ENCODE results near the gene RNF40. TPM values are rescaled to one million over a fixed set of nuclear protein-coding genes. Genes with fewer than 3 reads are reported as not detected.
"Not testable (repeated sequence)": the region's sequence is repeated elsewhere in the genome, so short reads cannot be mapped to it uniquely, and the experiment has no call there.

RNF40 gene
- polyA plus RNA-seq, 5 donors, result 89.0 to 108 (median 94.4) TPM

DNA sequence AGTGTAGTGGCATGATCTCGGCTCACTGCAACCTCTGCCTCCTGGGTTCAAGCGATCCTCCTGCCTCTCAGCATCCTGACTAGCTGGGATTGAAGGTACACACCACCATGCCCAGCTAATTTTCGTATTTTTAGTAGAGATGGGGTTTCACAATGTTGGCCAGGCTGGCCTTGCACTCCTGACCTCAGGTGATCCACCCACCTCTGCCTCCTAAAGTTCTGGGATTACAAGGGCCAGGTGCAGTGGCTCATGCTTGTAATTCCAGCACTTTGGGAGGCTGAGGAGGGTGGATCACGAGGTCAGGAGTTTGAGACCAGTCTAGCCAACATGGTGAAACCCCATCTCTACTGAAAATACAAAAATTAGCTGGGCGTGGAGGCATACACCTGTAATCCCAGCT is 47.6 kb downstream of the RNF40 start:
- DNase-seq, result not testable (repeated sequence)

DNA sequence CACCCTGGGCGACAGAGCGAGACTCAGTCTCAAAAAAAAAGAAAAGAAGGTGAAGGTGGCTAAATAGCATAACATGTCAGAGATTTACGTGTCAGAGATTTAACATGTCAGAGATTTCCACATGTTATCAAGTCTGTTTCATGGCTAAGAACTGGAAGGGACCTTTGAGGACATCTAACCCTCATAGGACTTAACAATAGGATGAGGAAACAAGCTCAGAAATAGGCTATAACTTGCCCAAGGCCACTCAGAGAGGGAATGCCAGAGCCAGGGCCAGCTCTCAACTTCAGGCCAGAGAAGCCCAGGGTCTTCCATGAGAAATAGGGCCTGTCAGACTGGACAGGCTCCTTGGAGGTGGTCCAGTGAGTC is 51.7 kb downstream of the RNF40 start:
- no peak for DNase-seq

DNA sequence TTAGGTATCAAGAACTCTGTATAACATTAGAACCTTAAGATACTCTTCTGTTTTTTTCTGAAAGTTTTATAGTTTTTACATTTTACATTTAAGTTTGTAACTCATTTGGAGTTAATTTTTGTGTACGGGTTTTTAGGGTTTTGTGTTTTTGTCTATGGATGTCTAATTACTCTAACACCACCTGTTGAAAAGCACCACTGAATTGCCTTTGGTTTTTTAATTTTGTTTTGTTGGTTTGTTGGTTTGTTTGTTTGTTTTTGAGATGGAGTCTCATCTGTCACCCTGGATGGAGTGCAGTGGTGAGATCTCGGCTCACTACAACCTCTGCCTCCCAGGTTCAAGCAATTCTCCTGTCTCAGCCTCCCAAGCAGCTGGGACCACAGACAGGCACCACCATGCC is 54.6 kb downstream of the RNF40 start:
- DNase-seq, result no peak

DNA sequence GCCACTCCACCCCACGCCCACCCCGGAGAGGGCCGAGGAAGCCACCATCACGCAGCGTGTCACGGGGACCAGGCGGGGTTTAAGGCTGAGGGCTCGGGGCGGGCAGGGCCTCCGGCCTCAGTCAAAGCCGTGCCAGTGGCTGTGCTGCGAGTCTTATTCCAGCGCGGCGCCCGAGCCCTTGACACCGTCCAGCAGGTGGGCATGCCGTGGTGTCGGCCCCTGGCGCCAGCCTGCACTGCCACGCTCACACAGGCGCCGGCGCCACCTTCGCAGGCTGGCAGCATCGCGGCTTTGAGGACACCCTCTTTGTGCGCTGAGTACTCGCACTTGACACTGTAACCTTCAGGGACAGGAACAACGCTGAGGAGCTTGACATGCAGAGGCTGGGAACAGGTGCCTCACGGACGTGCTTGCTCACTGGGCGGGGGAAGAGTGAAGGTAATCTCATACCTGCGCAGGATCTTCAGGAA is 58.9 kb downstream of the RNF40 start:
- DNase-seq, result no peak

DNA sequence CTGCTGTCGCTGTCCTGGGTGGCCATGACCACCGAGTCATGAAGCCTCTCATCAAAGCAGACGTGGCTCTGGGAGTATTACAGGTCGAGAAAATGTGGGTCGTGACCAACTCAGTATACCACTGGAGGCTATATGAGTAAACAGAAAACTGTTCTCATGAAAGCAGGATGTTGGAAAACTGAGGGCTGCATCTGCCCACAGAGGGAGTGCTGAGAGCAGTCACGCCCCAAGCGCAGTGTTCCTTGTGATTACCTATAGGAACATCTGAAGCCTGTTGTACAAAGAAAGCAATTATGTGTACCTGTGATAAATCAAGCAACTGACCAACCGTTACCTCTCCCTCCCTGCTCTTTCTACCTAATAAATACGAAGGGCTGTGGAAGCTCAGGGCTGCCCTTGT is 59.3 kb downstream of the RNF40 start:
- not testable (repeated sequence) for DNase-seq

DNA sequence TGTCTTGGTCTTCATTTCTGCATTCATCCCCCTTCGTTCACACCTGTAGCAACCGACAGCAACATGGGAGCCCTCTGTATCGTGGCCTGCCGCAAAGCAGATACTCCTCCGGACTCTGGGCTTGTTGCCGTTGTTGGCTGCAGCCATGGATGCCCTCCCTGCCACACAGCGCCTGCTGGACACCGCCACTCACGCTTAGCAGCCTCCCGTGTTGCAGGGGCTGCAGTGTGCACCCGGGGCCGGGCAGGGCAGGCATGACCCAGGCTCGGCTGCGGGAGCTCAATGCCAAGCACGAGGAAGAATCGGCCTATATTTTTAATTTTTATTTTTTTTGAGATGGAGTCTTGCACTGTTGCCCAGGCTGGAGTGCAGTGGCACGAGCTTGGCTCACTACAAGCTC is 59.8 kb downstream of the RNF40 start:
- no peak for DNase-seq

Other genes with a start within 250 kb of the RNF40 start
- 10 to 100 TPM; 28.3 to 49.8 (median 35.7) TPM for gene ZNF768, start 235.8 kb upstream of the RNF40 start, polyA plus RNA-seq (ENCODE audit: insufficient read depth in 1 of 5, insufficient read length in 5 of 5, low replicate concordance in 1 of 5)
- gene ZNF747, start 227.5 kb upstream of the RNF40 start, polyA plus RNA-seq (ENCODE audit: insufficient read depth in 1 of 5, insufficient read length in 5 of 5, low replicate concordance in 1 of 5), result 10 to 100 TPM in 1 of 5 donors, 1 to 10 TPM in 4; 7.3 to 10.1 (median 8.8) TPM
- 10 to 100 TPM in 4 of 5 donors, 1 to 10 TPM in 1; 9.8 to 15.3 (median 13.0) TPM for gene ZNF764, start 203.9 kb upstream of the RNF40 start, polyA plus RNA-seq (ENCODE audit: insufficient read depth in 1 of 5, insufficient read length in 5 of 5, low replicate concordance in 1 of 5)
- 10 to 100 TPM; 10.5 to 18.3 (median 11.2) TPM for gene ZNF688, start 190.6 kb upstream of the RNF40 start, polyA plus RNA-seq (ENCODE audit: insufficient read depth in 1 of 5, insufficient read length in 5 of 5, low replicate concordance in 1 of 5)
- gene ZNF785, start 176.6 kb upstream of the RNF40 start, polyA plus RNA-seq (ENCODE audit: insufficient read depth in 1 of 5, insufficient read length in 5 of 5, low replicate concordance in 1 of 5), result 10 to 100 TPM; 22.3 to 29.1 (median 25.2) TPM
- 1 to 10 TPM; 8.3 to 9.9 (median 9.5) TPM for gene ZNF689, start 151.9 kb upstream of the RNF40 start, polyA plus RNA-seq (ENCODE audit: insufficient read depth in 1 of 5, insufficient read length in 5 of 5, low replicate concordance in 1 of 5)
- gene PRR14, start 111.4 kb upstream of the RNF40 start, polyA plus RNA-seq (ENCODE audit: insufficient read depth in 1 of 5, insufficient read length in 5 of 5, low replicate concordance in 1 of 5), result 10 to 100 TPM; 38.7 to 48.3 (median 43.6) TPM
- gene FBRS, start 103.9 kb upstream of the RNF40 start, polyA plus RNA-seq (ENCODE audit: insufficient read depth in 1 of 5, insufficient read length in 5 of 5, low replicate concordance in 1 of 5), result 10 to 100 TPM; 45.0 to 78.2 (median 65.3) TPM
- 10 to 100 TPM; 30.1 to 41.0 (median 34.8) TPM for gene SRCAP, start 63.2 kb upstream of the RNF40 start, polyA plus RNA-seq (ENCODE audit: insufficient read depth in 1 of 5, insufficient read length in 5 of 5, low replicate concordance in 1 of 5)
- gene PHKG2, start 13.9 kb upstream of the RNF40 start, polyA plus RNA-seq (ENCODE audit: insufficient read depth in 1 of 5, insufficient read length in 5 of 5, low replicate concordance in 1 of 5), result 10 to 100 TPM; 20.8 to 34.9 (median 30.3) TPM
- gene CFAP119, start 260 bp upstream of the RNF40 start, polyA plus RNA-seq (ENCODE audit: insufficient read depth in 1 of 5, insufficient read length in 5 of 5, low replicate concordance in 1 of 5), result 1 to 10 TPM; 4.0 to 8.1 (median 6.1) TPM
- 10 to 100 TPM; 16.8 to 20.9 (median 18.1) TPM for gene ZNF629, start 24.9 kb downstream of the RNF40 start, polyA plus RNA-seq (ENCODE audit: insufficient read depth in 1 of 5, insufficient read length in 5 of 5, low replicate concordance in 1 of 5)
- gene BCL7C, start 131.8 kb downstream of the RNF40 start, polyA plus RNA-seq (ENCODE audit: insufficient read depth in 1 of 5, insufficient read length in 5 of 5, low replicate concordance in 1 of 5), result 10 to 100 TPM; 37.5 to 61.4 (median 43.5) TPM
- 10 to 100 TPM in 3 of 5 donors, 1 to 10 TPM in 2; 7.8 to 12.5 (median 10.2) TPM for gene CTF1, start 134.3 kb downstream of the RNF40 start, polyA plus RNA-seq (ENCODE audit: insufficient read depth in 1 of 5, insufficient read length in 5 of 5, low replicate concordance in 1 of 5)
- 10 to 100 TPM; 13.9 to 29.4 (median 18.1) TPM for gene FBXL19, start 161.2 kb downstream of the RNF40 start, polyA plus RNA-seq (ENCODE audit: insufficient read depth in 1 of 5, insufficient read length in 5 of 5, low replicate concordance in 1 of 5)
- gene ORAI3, start 186.7 kb downstream of the RNF40 start, polyA plus RNA-seq (ENCODE audit: insufficient read depth in 1 of 5, insufficient read length in 5 of 5, low replicate concordance in 1 of 5), result 10 to 100 TPM; 16.0 to 21.9 (median 19.8) TPM
- 10 to 100 TPM; 11.5 to 19.7 (median 13.0) TPM for gene SETD1A, start 195.4 kb downstream of the RNF40 start, polyA plus RNA-seq (ENCODE audit: insufficient read depth in 1 of 5, insufficient read length in 5 of 5, low replicate concordance in 1 of 5)
- gene HSD3B7, start 222.9 kb downstream of the RNF40 start, polyA plus RNA-seq (ENCODE audit: insufficient read depth in 1 of 5, insufficient read length in 5 of 5, low replicate concordance in 1 of 5), result 1 to 10 TPM; 3.3 to 6.4 (median 4.5) TPM
- gene STX1B, start 248.3 kb downstream of the RNF40 start, polyA plus RNA-seq (ENCODE audit: insufficient read depth in 1 of 5, insufficient read length in 5 of 5, low replicate concordance in 1 of 5), result under 1 TPM; 0.37 to 0.70 (median 0.43) TPM